K562 (cell line): ENCODE results near the gene EFEMP2. TPM values are rescaled to one million over a fixed set of nuclear protein-coding genes. Genes with fewer than 3 reads are reported as not detected.

Source experiments
- ARNT ChIP-seq, 2 experiments: fragments of 450-650 bp; IDR thresholded peaks; 2 replicates each; pipeline ENCODE4 v1.6.1; 2016; ENCODE audit warnings: mild to moderate bottlenecking in 1 of 2
- CCNT2 ChIP-seq: IDR thresholded peaks from 2 replicates; pipeline ENCODE4 v1.6.1; 2011; ENCODE audit warnings: borderline replicate concordance, low read depth, mild to moderate bottlenecking, moderate library complexity, mixed read lengths, low read length; ENCODE audit not compliant: insufficient read length; ENCODE audit errors: extremely low read depth
- GTF2E2 ChIP-seq: fragments of 200-800 bp; sonication (Bioruptor generic); IDR thresholded peaks from 2 replicates; pipeline ENCODE4 v1.6.1; 2016; ENCODE audit warnings: missing genetic modification characterization, missing compliant biosample characterization
- KLF10 ChIP-seq: fragments of 250-450 bp; sonication (Bioruptor Pico); IDR thresholded peaks from 2 replicates; pipeline ENCODE4 v1.6.1; 2021; ENCODE audit warnings: matching md5 sums
- LCOR ChIP-seq: sonication (generic); formaldehyde crosslinking; IDR thresholded peaks from 2 replicates; pipeline ENCODE4 v1.8.0; 2022; ENCODE audit warnings: mild to moderate bottlenecking, missing genetic modification reagents
- PHF21A ChIP-seq: fragments of 450-650 bp; IDR thresholded peaks from 2 replicates; pipeline ENCODE4 v1.6.1; 2017; ENCODE audit warnings: low read depth, borderline replicate concordance
- POLR2A ChIP-seq: fragments of 450-650 bp; conservative IDR thresholded peaks from 2 replicates; pipeline ENCODE4 v1.6.1; 2016
- POLR2AphosphoS5 ChIP-seq: IDR thresholded peaks from 2 replicates; pipeline ENCODE4 v1.6.1; 2011; ENCODE audit warnings: mild to moderate bottlenecking, low read depth, low read length, moderate library complexity; ENCODE audit not compliant: control insufficient read depth, insufficient read depth
- POLR2H ChIP-seq: IDR thresholded peaks from 2 replicates; pipeline ENCODE4 v1.6.1; 2016; ENCODE audit warnings: missing genetic modification characterization, low read depth, mild to moderate bottlenecking, control low read depth, missing compliant biosample characterization, moderate library complexity
- SMARCA4 ChIP-seq: fragments of 450-650 bp; IDR thresholded peaks from 2 replicates; pipeline ENCODE4 v1.6.1; 2016
- TAL1 ChIP-seq: fragments of 450-650 bp; IDR thresholded peaks from 2 replicates; pipeline ENCODE4 v1.6.1; 2016; ENCODE audit warnings: mild to moderate bottlenecking
- ZBTB7A ChIP-seq: IDR thresholded peaks from 2 replicates; pipeline ENCODE4 v1.6.1; 2011; ENCODE audit warnings: low read depth, mild to moderate bottlenecking, low read length, moderate library complexity, borderline replicate concordance; ENCODE audit not compliant: control insufficient read depth
- ZBTB8A ChIP-seq: fragments of 450-650 bp; IDR thresholded peaks from 2 replicates; pipeline ENCODE4 v1.6.1; 2018; ENCODE audit warnings: mild to moderate bottlenecking, moderate library complexity; ENCODE audit not compliant: partially characterized antibody
- ZNF583 ChIP-seq: fragments of 250-450 bp; sonication (Bioruptor Pico); IDR thresholded peaks from 2 replicates; pipeline ENCODE4 v1.4.0; 2020
- ZNF695 ChIP-seq: fragments of 450-650 bp; formaldehyde crosslinking; IDR thresholded peaks from 2 replicates; pipeline ENCODE4 v1.4.0; 2020; ENCODE audit warnings: mild to moderate bottlenecking, moderate library complexity
- polyA plus RNA-seq, 8 experiments: library from polyadenylated mRNA; depleted of rRNA in 4 of 8; stranded (reverse) in 5 of 8; unstranded in 3 of 8; fragments of >200 nt; fragmentation: Nextera tagmentation in 2 of 8; fragmentation: Illumina TruSeq in 1 of 8; extraction: Ambion mirVana in 2 of 8; extraction: Trizol in 1 of 8; gene quantifications; 2 replicates each; pipeline versions ENCODE4 v1.2.1 to v1.2.3, GENCODE V29; 2011 to 2014; ENCODE audit warnings: inconsistent platforms in 1 of 8, missing spikeins in 1 of 8
- total RNA-seq, 7 experiments: library from RNA; depleted of rRNA in 6 of 7; stranded (reverse); fragments of >200 nt in 6 of 7; fragmentation: Illumina TruSeq in 2 of 7; extraction: Trizol in 2 of 7; gene quantifications; 2 replicates each; pipeline versions ENCODE4 v1.2.1 to v1.2.3, GENCODE V29; 2011 to 2021; ENCODE audit warnings: low replicate concordance in 1 of 7
- TF ChIP-seq, protein P1 (sequence below): fragments of 200-600 bp; sonication (generic); IDR thresholded peaks from one replicate; pipeline ENCODE4 v1.6.1; 2012; ENCODE audit warnings: mild to moderate bottlenecking, low read depth, low read length, inconsistent platforms
- TF ChIP-seq, protein P2 (sequence below), 2 experiments: fragments of 450-650 bp; conservative IDR thresholded peaks; 2 replicates each; pipeline ENCODE4 v1.6.1; 2017; ENCODE audit warnings: mild to moderate bottlenecking in 2 of 2, moderate library complexity in 2 of 2

Gene EFEMP2
- total and polyA plus RNA-seq, 9 of the 15 experiments (the other 6 are each of a cell fraction or from before 2014, with no cell fraction given) = 0.07 to 2.9 (median 0.69) TPM; not detected in 1

- TF ChIP-seq, protein P1, sequence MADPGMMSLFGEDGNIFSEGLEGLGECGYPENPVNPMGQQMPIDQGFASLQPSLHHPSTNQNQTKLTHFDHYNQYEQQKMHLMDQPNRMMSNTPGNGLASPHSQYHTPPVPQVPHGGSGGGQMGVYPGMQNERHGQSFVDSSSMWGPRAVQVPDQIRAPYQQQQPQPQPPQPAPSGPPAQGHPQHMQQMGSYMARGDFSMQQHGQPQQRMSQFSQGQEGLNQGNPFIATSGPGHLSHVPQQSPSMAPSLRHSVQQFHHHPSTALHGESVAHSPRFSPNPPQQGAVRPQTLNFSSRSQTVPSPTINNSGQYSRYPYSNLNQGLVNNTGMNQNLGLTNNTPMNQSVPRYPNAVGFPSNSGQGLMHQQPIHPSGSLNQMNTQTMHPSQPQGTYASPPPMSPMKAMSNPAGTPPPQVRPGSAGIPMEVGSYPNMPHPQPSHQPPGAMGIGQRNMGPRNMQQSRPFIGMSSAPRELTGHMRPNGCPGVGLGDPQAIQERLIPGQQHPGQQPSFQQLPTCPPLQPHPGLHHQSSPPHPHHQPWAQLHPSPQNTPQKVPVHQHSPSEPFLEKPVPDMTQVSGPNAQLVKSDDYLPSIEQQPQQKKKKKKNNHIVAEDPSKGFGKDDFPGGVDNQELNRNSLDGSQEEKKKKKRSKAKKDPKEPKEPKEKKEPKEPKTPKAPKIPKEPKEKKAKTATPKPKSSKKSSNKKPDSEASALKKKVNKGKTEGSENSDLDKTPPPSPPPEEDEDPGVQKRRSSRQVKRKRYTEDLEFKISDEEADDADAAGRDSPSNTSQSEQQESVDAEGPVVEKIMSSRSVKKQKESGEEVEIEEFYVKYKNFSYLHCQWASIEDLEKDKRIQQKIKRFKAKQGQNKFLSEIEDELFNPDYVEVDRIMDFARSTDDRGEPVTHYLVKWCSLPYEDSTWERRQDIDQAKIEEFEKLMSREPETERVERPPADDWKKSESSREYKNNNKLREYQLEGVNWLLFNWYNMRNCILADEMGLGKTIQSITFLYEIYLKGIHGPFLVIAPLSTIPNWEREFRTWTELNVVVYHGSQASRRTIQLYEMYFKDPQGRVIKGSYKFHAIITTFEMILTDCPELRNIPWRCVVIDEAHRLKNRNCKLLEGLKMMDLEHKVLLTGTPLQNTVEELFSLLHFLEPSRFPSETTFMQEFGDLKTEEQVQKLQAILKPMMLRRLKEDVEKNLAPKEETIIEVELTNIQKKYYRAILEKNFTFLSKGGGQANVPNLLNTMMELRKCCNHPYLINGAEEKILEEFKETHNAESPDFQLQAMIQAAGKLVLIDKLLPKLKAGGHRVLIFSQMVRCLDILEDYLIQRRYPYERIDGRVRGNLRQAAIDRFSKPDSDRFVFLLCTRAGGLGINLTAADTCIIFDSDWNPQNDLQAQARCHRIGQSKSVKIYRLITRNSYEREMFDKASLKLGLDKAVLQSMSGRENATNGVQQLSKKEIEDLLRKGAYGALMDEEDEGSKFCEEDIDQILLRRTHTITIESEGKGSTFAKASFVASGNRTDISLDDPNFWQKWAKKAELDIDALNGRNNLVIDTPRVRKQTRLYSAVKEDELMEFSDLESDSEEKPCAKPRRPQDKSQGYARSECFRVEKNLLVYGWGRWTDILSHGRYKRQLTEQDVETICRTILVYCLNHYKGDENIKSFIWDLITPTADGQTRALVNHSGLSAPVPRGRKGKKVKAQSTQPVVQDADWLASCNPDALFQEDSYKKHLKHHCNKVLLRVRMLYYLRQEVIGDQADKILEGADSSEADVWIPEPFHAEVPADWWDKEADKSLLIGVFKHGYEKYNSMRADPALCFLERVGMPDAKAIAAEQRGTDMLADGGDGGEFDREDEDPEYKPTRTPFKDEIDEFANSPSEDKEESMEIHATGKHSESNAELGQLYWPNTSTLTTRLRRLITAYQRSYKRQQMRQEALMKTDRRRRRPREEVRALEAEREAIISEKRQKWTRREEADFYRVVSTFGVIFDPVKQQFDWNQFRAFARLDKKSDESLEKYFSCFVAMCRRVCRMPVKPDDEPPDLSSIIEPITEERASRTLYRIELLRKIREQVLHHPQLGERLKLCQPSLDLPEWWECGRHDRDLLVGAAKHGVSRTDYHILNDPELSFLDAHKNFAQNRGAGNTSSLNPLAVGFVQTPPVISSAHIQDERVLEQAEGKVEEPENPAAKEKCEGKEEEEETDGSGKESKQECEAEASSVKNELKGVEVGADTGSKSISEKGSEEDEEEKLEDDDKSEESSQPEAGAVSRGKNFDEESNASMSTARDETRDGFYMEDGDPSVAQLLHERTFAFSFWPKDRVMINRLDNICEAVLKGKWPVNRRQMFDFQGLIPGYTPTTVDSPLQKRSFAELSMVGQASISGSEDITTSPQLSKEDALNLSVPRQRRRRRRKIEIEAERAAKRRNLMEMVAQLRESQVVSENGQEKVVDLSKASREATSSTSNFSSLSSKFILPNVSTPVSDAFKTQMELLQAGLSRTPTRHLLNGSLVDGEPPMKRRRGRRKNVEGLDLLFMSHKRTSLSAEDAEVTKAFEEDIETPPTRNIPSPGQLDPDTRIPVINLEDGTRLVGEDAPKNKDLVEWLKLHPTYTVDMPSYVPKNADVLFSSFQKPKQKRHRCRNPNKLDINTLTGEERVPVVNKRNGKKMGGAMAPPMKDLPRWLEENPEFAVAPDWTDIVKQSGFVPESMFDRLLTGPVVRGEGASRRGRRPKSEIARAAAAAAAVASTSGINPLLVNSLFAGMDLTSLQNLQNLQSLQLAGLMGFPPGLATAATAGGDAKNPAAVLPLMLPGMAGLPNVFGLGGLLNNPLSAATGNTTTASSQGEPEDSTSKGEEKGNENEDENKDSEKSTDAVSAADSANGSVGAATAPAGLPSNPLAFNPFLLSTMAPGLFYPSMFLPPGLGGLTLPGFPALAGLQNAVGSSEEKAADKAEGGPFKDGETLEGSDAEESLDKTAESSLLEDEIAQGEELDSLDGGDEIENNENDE = no peak
- TF ChIP-seq PHF21A (no peak), CCNT2 (peak; percentile 15), ZNF583 (no peak), SMARCA4 (no peak), KLF10 (no peak), ZNF695 (no peak), POLR2AphosphoS5 (peak; percentile 59; the same call in 1 of the 2 replicates), POLR2H (tag) (no peak), ARNT (IDR thresholded peaks at IDR 0.05) (no peak), GTF2E2 (no peak), ZBTB7A (no peak), ZBTB8A (no peak), LCOR (peak; percentile 26; the same call in 1 of the 2 replicates), TAL1 (no peak), POLR2A (peak; percentile 71; the same call in 1 of the 2 replicates)
- TF ChIP-seq, protein P2, sequence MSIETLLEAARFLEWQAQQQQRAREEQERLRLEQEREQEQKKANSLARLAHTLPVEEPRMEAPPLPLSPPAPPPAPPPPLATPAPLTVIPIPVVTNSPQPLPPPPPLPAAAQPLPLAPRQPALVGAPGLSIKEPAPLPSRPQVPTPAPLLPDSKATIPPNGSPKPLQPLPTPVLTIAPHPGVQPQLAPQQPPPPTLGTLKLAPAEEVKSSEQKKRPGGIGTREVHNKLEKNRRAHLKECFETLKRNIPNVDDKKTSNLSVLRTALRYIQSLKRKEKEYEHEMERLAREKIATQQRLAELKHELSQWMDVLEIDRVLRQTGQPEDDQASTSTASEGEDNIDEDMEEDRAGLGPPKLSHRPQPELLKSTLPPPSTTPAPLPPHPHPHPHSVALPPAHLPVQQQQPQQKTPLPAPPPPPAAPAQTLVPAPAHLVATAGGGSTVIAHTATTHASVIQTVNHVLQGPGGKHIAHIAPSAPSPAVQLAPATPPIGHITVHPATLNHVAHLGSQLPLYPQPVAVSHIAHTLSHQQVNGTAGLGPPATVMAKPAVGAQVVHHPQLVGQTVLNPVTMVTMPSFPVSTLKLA (conservative IDR thresholded peaks at IDR 0.05) = no peak
Observed at GRCh38 chr11:65852508-65853245, 19.9 kb downstream of the EFEMP2 start (continued).
